NCI-H2196 treated with DMSO at 0.1 percent for 48 hours (cell line): ENCODE data around the gene STRIT1.
A peak's percentile ranks its signal among the peaks of the same experiment; 100 is the strongest.

Source experiments
- DNase-seq: peaks from one replicate; lab custom pipeline; 2025; ENCODE audit not compliant: unreplicated experiment; lab: John Stamatoyannopoulos, UW

Gene STRIT1

GRCh38 chr3:155293516-155293915 lies at the start of gene STRIT1:
STRIT1 (minus strand) TSS chr3:155293683.
- no peak for DNase-seq

DNA sequence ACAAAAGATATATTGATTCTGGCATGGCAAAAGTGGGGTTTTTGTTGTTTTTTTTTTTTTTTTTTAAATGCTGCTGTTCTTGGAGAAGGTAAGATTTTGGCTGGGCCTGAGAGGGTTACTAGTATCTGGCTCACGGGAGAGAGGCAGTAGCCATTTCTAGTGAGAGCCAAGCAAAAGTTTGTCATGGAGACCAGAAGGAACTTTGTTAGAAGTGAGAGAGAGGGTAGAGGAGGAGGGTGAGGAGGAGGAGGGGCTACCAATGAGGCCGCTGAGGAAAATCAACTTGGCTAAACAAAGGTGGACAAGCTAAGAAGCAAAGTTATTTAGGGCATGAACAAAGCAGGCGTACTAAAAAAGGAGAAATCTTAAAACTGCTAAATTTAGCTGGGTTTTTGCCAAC lies 48.9 kb upstream of the STRIT1 start:
- DNase-seq, result no peak

DNA sequence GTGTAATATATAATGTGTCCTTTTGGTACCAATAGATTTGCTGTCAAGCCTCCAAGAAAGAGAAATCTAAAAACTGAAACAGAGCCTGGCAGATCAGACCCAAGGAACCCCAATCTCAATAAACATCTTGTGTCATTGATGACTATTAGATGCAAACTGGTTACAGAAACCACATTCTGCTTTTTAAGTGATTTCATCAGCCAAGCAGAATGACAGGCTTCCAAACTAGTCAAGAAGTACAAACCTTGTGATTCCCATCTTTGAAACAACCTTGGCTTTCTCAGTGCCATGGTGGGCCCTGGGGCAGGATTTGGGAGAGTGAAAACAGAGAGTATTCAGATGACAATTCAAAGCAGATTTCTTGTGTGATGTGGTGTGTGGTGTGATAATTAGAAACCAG lies 45.6 kb upstream of the STRIT1 start:
- DNase-seq, result no peak

DNA sequence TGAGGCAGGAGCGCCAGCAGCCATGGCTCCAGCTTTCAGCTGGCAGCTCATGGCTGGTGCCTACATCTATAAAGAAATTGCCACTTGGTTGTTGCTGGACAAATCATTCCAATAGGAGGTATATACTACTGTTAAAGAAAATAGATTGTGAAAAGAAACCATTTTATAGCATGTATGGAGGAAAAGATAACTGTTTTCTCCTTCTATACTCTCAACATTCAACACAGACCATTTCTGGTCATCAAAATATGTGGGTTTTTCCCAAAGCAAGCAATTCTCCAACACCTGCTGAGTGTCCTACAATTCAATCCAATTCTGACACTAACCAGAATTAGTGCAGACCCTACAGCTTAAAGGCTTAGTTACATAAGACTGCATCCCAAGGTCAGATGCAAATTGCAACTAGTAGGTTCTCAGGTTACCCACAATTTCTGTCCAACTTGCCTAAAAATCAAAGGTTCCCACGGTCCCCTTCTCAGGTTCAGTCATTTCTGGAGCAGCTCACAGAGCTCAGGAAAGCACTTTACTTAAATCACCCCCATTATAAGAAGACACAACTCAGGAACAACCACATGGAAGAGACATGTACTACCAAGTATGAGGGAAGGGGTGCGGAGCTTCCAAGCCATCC lies 42.4 kb upstream of the STRIT1 start:
- no peak for DNase-seq

- DNase-seq, result no peak
Observed at GRCh38 chr3:155334914-155335723, 41.6 kb upstream of the STRIT1 start.

DNA sequence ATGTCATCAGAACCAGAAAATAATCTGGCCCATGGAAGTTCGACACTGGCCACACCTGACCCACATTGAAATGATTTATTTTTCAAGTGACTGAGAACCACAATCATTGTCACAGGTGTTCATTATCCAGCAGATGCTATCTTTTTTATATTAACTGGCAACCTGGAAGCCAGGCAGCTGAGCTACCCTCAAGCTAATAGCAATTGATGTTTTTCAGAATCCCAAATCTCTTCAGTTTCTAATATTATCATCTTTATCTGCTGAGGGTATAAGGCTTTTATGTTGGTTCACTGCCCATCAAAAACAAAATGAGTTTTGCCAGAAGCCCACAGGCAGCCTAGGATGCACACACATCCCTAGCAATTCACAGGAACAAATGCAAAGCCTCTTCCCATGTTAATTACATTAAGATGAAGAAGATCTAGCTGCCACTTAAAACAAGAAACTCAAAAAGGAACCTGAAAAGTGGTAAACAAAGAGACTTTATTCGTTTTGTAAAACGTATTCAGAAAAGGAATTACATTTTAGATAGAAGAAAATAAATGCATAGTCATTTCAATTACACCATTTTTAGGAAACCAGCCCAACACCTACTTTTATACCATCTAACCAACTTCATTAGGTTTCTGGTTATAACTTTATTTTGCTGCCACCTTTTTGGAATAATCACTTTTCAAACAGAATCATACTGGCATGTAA lies 40.9 kb upstream of the STRIT1 start:
- no peak for DNase-seq

DNA sequence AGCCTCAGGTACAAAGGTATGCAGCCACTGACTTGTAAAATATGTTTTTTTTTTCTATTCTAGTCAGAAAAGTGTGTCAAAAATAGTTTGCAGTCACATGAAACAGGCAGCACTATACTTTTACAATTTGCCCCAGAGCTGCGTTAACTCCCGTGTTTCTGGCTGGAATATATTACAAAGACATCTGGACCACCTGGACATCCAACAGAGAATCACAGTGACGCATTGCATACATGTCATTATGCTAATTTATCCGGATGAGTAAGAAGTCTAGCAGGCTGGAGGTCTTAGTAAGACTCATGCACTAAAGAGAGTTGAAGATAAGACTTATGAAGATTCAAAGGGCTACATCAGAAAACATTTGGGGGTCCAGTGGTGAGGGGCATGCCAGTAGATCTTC lies 39.2 kb upstream of the STRIT1 start:
- no peak for DNase-seq

- DNase-seq, result no peak
Observed at GRCh38 chr3:155331078-155331477, 37.6 kb upstream of the STRIT1 start.

- no peak for DNase-seq
Observed at GRCh38 chr3:155330370-155330769, 36.9 kb upstream of the STRIT1 start.

GRCh38 chr3:155329513-155330048 lies 36.1 kb upstream of the STRIT1 start:
- no peak for DNase-seq

GRCh38 chr3:155327871-155328270 lies 34.4 kb upstream of the STRIT1 start:
- DNase-seq, result no peak

DNA sequence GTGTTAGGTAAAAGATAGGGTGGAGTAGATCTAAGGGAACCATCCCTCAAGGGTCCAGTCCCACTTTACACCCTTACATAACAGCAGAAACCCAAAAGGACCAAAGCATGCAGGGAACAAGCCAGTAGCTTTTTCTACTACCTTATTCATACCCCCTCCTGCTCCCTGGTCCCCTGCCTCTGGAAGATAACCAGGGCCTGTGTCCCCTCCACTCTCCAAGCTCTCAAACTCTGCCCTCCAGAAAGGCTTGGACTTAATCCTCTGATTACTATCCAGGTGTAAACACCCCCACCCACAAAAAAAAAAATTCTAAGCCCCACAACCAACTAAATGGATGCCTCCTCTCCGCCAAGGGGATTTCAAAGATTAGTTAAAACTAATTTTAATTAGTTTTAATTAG lies 33.9 kb upstream of the STRIT1 start:
- no peak for DNase-seq

- DNase-seq, result no peak
Observed at GRCh38 chr3:155326901-155327300, 33.4 kb upstream of the STRIT1 start.

GRCh38 chr3:155326244-155326643 lies 32.8 kb upstream of the STRIT1 start:
- DNase-seq, result no peak

GRCh38 chr3:155325263-155325835 lies 31.9 kb upstream of the STRIT1 start:
- DNase-seq, result no peak

DNA sequence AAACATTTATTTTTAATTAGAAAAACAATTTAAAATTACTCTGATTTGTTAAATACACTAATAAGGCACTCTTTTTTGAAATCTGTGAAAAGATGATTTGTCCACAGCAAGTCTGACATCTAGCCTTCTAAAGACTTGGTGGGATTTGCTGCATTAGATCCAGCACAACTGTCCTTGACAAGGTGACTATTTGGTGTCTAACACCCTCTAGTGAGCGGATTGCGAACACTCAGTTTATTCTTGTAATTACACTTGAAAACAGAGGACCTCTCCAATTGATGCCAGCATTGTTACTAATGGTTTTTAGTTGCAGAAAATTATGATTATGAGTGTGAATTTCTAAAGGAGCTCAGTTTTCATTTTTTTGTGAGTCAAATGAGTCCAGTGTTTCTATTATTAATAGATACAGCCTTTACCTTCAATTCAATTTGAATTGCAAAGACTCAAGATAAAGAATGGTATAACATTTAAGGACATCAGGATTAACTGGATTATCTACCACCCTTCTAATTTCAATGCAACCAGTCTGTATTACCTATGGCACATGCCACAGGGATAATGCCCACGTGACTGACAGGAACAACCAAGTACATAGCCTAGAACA lies 29.7 kb upstream of the STRIT1 start:
- DNase-seq, result peak; percentile 36

DNA sequence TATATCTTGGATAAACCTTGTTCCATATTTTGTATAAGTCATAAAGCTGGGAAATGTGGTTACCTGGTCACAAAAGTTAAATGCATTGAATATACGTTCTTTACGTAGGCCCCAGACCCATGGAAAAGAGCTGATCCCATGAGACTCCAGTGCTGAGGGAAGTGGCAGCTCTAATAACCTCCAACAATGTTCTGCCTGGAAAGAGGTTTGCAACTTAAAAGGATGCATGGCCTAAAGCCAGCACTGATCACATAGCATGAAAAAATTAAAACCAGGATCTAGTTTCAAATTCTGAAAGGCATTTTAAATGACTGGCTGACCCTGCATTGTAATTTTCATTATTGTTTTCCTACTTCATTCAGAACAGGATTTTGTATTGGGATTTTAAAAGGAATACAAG lies 27.9 kb upstream of the STRIT1 start:
- no peak for DNase-seq

DNA sequence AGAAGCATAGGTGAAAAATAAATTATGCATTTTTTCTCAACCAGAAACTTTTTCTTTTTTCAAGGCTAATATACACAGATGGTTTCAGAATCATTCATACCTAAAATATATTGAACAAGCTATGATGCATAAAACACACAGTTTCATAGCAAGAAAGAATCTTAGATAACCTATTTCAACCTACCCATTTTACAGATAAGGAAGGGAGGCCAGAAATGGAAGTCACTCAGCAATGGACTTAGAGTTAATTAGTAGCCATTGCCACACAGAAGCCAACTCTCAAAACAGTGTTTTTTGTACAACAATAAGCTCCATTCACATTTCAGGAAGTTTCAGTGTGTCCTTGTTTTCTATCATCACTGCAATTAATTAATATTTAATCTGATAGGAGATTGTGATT lies 27.5 kb upstream of the STRIT1 start:
- no peak for DNase-seq

DNA sequence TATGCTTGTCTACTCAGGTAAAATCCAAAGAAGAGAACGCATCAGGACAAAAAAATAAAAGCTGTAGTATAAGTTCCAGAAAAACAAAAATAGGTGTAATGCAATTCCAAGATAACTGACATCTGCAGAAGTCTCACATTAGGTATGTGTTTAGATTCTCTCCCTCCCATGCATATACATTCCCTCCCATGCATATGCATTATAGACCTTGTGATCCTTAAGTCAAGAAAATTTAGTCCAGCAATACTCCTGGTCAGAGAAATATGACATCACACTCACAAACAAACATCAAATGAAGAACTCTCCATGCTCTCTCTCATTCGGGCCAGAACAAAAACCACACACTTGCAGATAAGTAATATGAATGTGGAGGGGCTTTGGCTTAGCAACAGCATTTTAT lies 25.3 kb upstream of the STRIT1 start:
- no peak for DNase-seq

- DNase-seq, result no peak
Observed at GRCh38 chr3:155317211-155317610, 23.7 kb upstream of the STRIT1 start.

DNA sequence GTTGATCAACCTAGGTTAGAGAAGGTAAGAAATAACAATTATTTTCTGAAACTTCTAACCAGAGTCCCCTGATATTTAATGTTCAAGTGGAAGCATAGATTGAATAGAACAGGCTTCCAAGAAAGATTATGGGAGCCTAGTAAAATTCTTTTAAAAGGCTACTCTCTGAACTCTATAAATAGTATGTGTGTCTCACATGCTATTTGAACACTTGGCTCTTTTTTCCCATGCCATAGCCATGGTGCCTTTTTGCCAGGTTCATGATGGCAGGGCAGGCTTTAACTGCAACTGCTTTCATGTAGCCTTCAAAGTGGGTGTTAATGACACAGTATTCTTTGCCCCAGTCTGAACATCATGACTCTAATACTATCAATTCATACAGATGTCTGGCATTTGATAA lies 22.9 kb upstream of the STRIT1 start:
- DNase-seq, result no peak
